GM12874 (cell line): ENCODE results near the gene RERE.

Source experiments
- CTCF ChIP-seq: IDR thresholded peaks from 2 replicates; pipeline ENCODE4 v1.5.1; 2011; ENCODE audit warnings: low read depth, mild to moderate bottlenecking, control low read depth, low read length, moderate library complexity; ENCODE audit not compliant: insufficient read depth

Gene RERE

GRCh38 chr1:8860738-8861516 lies 43.5 kb upstream of the RERE start:
- no peak for TF ChIP-seq CTCF

GRCh38 chr1:8858888-8859706 lies 41.7 kb upstream of the RERE start:
- peak; percentile 53 for TF ChIP-seq CTCF

DNA sequence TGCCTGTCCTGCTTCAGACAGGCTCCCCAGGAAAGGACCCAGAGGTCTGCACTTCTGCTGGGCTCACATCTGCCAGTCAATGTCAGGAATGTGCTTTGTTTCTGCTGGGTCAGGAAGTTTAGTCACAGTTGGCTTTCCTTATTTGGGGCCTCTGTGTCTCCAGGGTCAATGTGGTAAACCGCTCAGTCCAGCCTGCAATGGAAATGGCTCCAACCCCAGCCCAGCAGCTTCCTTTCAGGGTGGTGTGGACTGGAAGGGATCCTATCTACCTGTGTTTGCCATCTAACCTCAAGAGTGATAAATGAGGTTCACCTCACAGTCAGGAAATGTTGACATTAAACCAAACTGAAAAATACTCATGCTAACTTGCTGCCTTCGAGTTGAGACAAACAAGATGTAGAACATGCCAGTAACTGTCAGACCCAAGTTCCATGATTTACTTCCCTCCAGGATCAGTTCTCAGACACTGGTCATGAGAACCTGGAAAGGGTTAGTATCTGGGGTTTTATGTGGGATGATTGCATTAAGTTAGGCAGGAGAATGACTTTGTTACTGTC lies 40.8 kb upstream of the RERE start:
- TF ChIP-seq CTCF = no peak

GRCh38 chr1:8856689-8857412 lies 39.4 kb upstream of the RERE start:
- no peak for TF ChIP-seq CTCF

GRCh38 chr1:8854240-8854639 lies 36.8 kb upstream of the RERE start:
- TF ChIP-seq CTCF = no peak

GRCh38 chr1:8851060-8851459 lies 33.6 kb upstream of the RERE start:
- TF ChIP-seq CTCF = no peak
